Fibroblast of lung (primary cell): ENCODE results near the gene ZBED5. TPM values are rescaled to one million over a fixed set of nuclear protein-coding genes. Genes with fewer than 3 reads are reported as not detected.

Experiments
- DNase-seq, 2 donors: peaks; one replicate each; pipeline versions ENCODE4 v3.0.0 to v3.0.0-alpha.2; 2010; ENCODE audit warnings: low read depth in 2 of 2
- H2AFZ ChIP-seq: 2 replicates; pipeline ENCODE4 v1.5.1; 2012; ENCODE audit warnings: low read length, control low read depth, inconsistent platforms
- H3K27ac ChIP-seq: 2 replicates; pipeline ENCODE4 v1.5.1; 2011; ENCODE audit warnings: low read length, control low read depth; ENCODE audit not compliant: insufficient read depth
- H3K27me3 ChIP-seq: 2 replicates; pipeline ENCODE4 v1.5.1; 2011; ENCODE audit warnings: mild to moderate bottlenecking, low read length; ENCODE audit not compliant: control insufficient read depth, insufficient read depth
- H3K36me3 ChIP-seq: 2 replicates; pipeline ENCODE4 v1.5.1; 2011; ENCODE audit warnings: low read length; ENCODE audit not compliant: control insufficient read depth, insufficient read depth
- H3K4me1 ChIP-seq: 2 replicates; pipeline ENCODE4 v1.5.1; 2011; ENCODE audit warnings: low read length; ENCODE audit not compliant: control insufficient read depth, insufficient read depth; ENCODE audit errors: extremely low read depth
- H3K4me2 ChIP-seq: 2 replicates; pipeline ENCODE4 v1.5.1; 2011; ENCODE audit warnings: low read length, control low read depth; ENCODE audit not compliant: insufficient read depth; ENCODE audit errors: extremely low read depth
- H3K4me3 ChIP-seq, 4 experiments: fragments of 200-600 bp in 1 of 4; sonication (generic) in 1 of 4; replicated peaks in 1 of 4; 2 replicates each; pipeline ENCODE4 v1.5.1; 2011 to 2016; ENCODE audit warnings: low read length in 4 of 4, low read depth in 3 of 4, mild to moderate bottlenecking in 3 of 4, control low read depth in 2 of 4, inconsistent platforms in 1 of 4, mixed read lengths in 1 of 4; ENCODE audit not compliant: insufficient read depth in 1 of 4; ENCODE audit errors: control extremely low read depth in 1 of 4
- H3K79me2 ChIP-seq: 2 replicates; pipeline ENCODE4 v1.5.1; 2012; ENCODE audit warnings: mild to moderate bottlenecking, low read length, inconsistent platforms; ENCODE audit not compliant: control insufficient read depth, insufficient read depth
- H3K9ac ChIP-seq: 2 replicates; pipeline ENCODE4 v1.5.1; 2011; ENCODE audit warnings: mild to moderate bottlenecking, low read length, control low read depth; ENCODE audit not compliant: insufficient read depth
- H3K9me3 ChIP-seq: 2 replicates; pipeline ENCODE4 v1.5.1; 2012; ENCODE audit warnings: low read depth, low read length; ENCODE audit not compliant: control insufficient read depth, insufficient read depth
- H4K20me1 ChIP-seq: 2 replicates; pipeline ENCODE4 v1.5.1; 2011; ENCODE audit warnings: low read length; ENCODE audit not compliant: control insufficient read depth, insufficient read depth; ENCODE audit errors: extremely low read depth
- EZH2 ChIP-seq: IDR thresholded peaks from 2 replicates; pipeline ENCODE4 v1.5.1; 2012; ENCODE audit warnings: low read length, control low read depth, mild to moderate bottlenecking; ENCODE audit errors: missing control alignments
- polyA plus RNA-seq, 2 donors: library from polyadenylated mRNA; depleted of rRNA in 1 of 2; stranded (reverse) in 1 of 2; unstranded in 1 of 2; fragments of >200 nt; gene quantifications; 2 replicates each; pipeline ENCODE4 v1.2.1, GENCODE V29; 2011 to 2012; ENCODE audit warnings: missing spikeins in 1 of 2
- total RNA-seq: library from RNA; depleted of rRNA; stranded (reverse); fragments of >200 nt; gene quantifications from 2 replicates; pipeline ENCODE4 v1.2.1, GENCODE V29; 2014
- TF ChIP-seq, protein P1 (sequence below), 2 donors: IDR thresholded peaks in 1 of 2; conservative IDR thresholded peaks in 1 of 2; 1 replicate in 1 of 2; 2 replicates in 1 of 2; pipeline ENCODE4 v1.5.1; 2011 to 2012; ENCODE audit warnings: low read length in 2 of 2, control low read depth in 1 of 2, inconsistent platforms in 1 of 2, low read depth in 1 of 2, mild to moderate bottlenecking in 1 of 2

ZBED5 gene
- total and polyA plus RNA-seq, 2 donors (not counting 1 experiment from before 2014, with no cell fraction given): 29.4 to 61.3 TPM

- H3K27ac ChIP-seq: no peak overlapping the region
- no peak overlapping the region for H3K4me3 ChIP-seq
- no peaks in the 10 kb centered on the region for H3K9me3 ChIP-seq
- H3K4me2 ChIP-seq: no peak overlapping the region
- no peak for DNase-seq
- H2AFZ ChIP-seq: no peak overlapping the region
- no peaks in the 10 kb centered on the region for H3K79me2 ChIP-seq
- TF ChIP-seq, protein P1, sequence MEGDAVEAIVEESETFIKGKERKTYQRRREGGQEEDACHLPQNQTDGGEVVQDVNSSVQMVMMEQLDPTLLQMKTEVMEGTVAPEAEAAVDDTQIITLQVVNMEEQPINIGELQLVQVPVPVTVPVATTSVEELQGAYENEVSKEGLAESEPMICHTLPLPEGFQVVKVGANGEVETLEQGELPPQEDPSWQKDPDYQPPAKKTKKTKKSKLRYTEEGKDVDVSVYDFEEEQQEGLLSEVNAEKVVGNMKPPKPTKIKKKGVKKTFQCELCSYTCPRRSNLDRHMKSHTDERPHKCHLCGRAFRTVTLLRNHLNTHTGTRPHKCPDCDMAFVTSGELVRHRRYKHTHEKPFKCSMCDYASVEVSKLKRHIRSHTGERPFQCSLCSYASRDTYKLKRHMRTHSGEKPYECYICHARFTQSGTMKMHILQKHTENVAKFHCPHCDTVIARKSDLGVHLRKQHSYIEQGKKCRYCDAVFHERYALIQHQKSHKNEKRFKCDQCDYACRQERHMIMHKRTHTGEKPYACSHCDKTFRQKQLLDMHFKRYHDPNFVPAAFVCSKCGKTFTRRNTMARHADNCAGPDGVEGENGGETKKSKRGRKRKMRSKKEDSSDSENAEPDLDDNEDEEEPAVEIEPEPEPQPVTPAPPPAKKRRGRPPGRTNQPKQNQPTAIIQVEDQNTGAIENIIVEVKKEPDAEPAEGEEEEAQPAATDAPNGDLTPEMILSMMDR (conservative IDR thresholded peaks at IDR 0.05 in 1 of 2, IDR thresholded peaks at IDR 0.05 in 1 of 2; ENCODE audit: low read depth in 1 of 2, low read length in 2 of 2): no peak
- no peaks in the 10 kb centered on the region for H3K36me3 ChIP-seq
- no peaks in the 10 kb centered on the region for H4K20me1 ChIP-seq
- H3K9ac ChIP-seq: no peak overlapping the region
- H3K4me1 ChIP-seq: peaks cover 2% of the 10 kb centered on the region
- H3K27me3 ChIP-seq: no peaks in the 10 kb centered on the region
Measured at GRCh38 chr11:10881892-10882291, 24.0 kb upstream of the ZBED5 start.

- TF ChIP-seq EZH2: no peak
- TF ChIP-seq, protein P1 (conservative IDR thresholded peaks at IDR 0.05 in 1 of 2, IDR thresholded peaks at IDR 0.05 in 1 of 2; ENCODE audit: low read depth in 1 of 2, low read length in 2 of 2): peak; percentile 70 to 85
- no peaks in the 10 kb centered on the region for H3K9me3 ChIP-seq
- peak; percentile 58 to 81 for DNase-seq
Measured at GRCh38 chr11:10878408-10879214, 20.8 kb upstream of the ZBED5 start.

GRCh38 chr11:10876158-10876557 lies 18.3 kb upstream of the ZBED5 start:
- DNase-seq: no peak
- Histone ChIP-seq H3K27ac (no peak overlapping the region), H3K9me3 (no peaks in the 10 kb centered on the region), H3K4me1 (peaks cover 2% of the 10 kb centered on the region), H3K4me2 (no peak overlapping the region), H3K9ac (no peak overlapping the region), H3K27me3 (no peaks in the 10 kb centered on the region), H2AFZ (no peak overlapping the region), H3K4me3 (no peak overlapping the region), H3K36me3 (no peaks in the 10 kb centered on the region), H4K20me1 (no peaks in the 10 kb centered on the region), H3K79me2 (no peaks in the 10 kb centered on the region)
- no peak for TF ChIP-seq EZH2
- TF ChIP-seq, protein P1 (conservative IDR thresholded peaks at IDR 0.05 in 1 of 2, IDR thresholded peaks at IDR 0.05 in 1 of 2; ENCODE audit: low read depth in 1 of 2, low read length in 2 of 2): no peak

More at GRCh38 chr11:10878408-10879214, 20.8 kb upstream of the ZBED5 start:
- Histone ChIP-seq H4K20me1 (no peaks in the 10 kb centered on the region), H2AFZ (peak overlapping the region; percentile 69), H3K27me3 (no peaks in the 10 kb centered on the region), H3K4me3 (no peak overlapping the region), H3K36me3 (no peaks in the 10 kb centered on the region), H3K27ac (no peak overlapping the region), H3K9ac (no peak overlapping the region), H3K4me2 (no peak overlapping the region), H3K4me1 (peaks cover 2% of the 10 kb centered on the region), H3K79me2 (no peaks in the 10 kb centered on the region)
